Measurements from ENCODE around the gene CRYBA1. TPM values are rescaled to one million over a fixed set of nuclear protein-coding genes. Genes with fewer than 3 reads are reported as not detected.
"Not testable (repeated sequence)": the region's sequence is repeated elsewhere in the genome, so short reads cannot be mapped to it uniquely, and the experiment has no call there.

CRYBA1 gene
- total RNA-seq, 1 donor from 2014 or later = not detected

DNA sequence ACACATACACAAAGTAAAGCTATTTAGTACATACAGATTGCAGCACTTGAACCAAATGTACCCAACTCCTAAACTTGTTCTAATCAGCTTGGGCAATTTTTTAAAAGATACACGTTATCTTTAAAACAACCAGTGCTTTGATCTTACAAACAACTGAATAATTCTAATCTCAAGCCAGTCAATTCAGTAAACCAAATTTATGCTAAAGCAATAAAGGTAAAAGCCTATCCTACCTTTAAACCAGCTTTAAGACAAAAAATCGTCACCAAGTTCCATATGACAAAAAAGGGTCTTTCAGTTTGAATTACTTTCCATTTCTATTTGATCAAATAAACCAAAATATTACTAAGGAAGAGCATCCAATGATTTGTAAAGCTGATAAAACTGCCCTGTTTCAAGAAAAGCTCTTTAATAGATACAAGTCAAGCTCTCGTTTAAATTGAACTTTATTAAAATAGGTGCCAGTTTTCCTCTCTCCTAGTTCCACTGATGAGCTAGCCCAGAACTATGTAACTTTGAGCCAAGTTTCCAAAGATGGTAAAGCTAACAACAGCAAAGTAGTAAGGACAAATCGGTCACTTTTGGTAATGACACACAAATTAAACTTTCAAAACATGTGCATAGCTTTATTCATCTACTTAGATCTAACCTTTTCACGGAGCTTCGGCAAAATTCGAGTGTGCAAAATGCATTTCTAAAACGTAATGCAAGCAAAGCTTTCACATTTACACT lies 10.2 kb downstream of the CRYBA1 start:
- H3K27ac Mint-ChIP-seq (ENCODE audit: unreplicated experiment) = peak overlapping the region; percentile 1
- H3K9me3 Mint-ChIP-seq (ENCODE audit: unreplicated experiment) = no peaks in the 10 kb centered on the region
- H3K4me1 Mint-ChIP-seq (ENCODE audit: unreplicated experiment) = no peaks in the 10 kb centered on the region
- H3K36me3 Mint-ChIP-seq (ENCODE audit: low read depth, unreplicated experiment) = no peaks in the 10 kb centered on the region
- no peak for DNase-seq (ENCODE audit: low spot score)
- H3K4me3 Mint-ChIP-seq (ENCODE audit: unreplicated experiment) = no peak overlapping the region
- H3K27me3 Mint-ChIP-seq (ENCODE audit: unreplicated experiment) = peaks cover 1% of the 10 kb centered on the region
- TF ChIP-seq, protein P1, sequence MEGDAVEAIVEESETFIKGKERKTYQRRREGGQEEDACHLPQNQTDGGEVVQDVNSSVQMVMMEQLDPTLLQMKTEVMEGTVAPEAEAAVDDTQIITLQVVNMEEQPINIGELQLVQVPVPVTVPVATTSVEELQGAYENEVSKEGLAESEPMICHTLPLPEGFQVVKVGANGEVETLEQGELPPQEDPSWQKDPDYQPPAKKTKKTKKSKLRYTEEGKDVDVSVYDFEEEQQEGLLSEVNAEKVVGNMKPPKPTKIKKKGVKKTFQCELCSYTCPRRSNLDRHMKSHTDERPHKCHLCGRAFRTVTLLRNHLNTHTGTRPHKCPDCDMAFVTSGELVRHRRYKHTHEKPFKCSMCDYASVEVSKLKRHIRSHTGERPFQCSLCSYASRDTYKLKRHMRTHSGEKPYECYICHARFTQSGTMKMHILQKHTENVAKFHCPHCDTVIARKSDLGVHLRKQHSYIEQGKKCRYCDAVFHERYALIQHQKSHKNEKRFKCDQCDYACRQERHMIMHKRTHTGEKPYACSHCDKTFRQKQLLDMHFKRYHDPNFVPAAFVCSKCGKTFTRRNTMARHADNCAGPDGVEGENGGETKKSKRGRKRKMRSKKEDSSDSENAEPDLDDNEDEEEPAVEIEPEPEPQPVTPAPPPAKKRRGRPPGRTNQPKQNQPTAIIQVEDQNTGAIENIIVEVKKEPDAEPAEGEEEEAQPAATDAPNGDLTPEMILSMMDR (IDR thresholded peaks at IDR 0.05; ENCODE audit: unreplicated experiment) = no peak

DNA sequence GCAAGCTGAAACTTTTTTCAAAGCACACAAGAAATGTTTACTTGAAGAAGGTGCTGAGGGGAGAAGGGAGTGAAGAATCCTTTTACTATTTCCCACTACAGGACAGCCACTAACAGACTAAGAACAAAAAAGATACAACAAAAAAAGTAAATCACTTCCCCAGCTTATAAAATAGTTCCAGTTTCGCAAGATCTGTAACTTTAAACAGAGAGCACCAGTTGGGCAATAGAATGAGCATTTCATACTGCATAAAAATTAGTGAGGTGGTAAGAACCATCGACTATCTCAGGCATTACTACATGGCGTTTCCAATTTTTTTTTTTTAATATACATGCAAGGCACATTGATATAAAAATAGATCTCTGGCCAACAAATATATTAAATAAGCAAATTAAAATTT lies 11.1 kb downstream of the CRYBA1 start:
- Mint-ChIP-seq H3K9me3 (ENCODE audit: unreplicated experiment) (no peaks in the 10 kb centered on the region), H3K27ac (ENCODE audit: unreplicated experiment) (no peak overlapping the region), H3K4me3 (ENCODE audit: unreplicated experiment) (no peak overlapping the region), H3K4me1 (ENCODE audit: unreplicated experiment) (no peaks in the 10 kb centered on the region), H3K27me3 (ENCODE audit: unreplicated experiment) (peaks cover 1% of the 10 kb centered on the region), H3K36me3 (ENCODE audit: low read depth, unreplicated experiment) (peaks cover under 1% of the 10 kb centered on the region)
- no peak for DNase-seq (ENCODE audit: low spot score)
- TF ChIP-seq, protein P1 (IDR thresholded peaks at IDR 0.05; ENCODE audit: unreplicated experiment) = no peak

DNA sequence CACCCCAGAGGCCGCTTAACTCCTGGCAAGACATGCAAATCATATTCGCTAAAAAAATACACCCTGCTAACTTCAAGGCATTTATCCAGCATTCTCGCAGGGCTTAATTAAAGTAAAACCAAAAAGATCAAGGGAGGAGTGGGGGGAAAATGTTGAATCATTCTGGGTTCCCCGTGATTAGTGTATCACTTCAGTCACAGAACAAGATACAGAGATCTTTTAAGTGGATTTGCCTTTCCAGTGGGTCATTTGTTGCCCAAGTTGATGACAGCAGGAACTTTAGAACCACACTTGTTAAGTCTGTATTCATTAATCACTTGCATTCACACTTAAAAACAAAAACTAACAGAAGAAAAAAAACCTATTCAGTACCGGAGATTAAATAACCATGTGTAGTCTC lies 17.3 kb downstream of the CRYBA1 start:
- Mint-ChIP-seq H3K36me3 (ENCODE audit: low read depth, unreplicated experiment) (peaks cover 12% of the 10 kb centered on the region), H3K4me3 (ENCODE audit: unreplicated experiment) (no peak overlapping the region), H3K27ac (ENCODE audit: unreplicated experiment) (no peak overlapping the region), H3K9me3 (ENCODE audit: unreplicated experiment) (no peaks in the 10 kb centered on the region), H3K4me1 (ENCODE audit: unreplicated experiment) (no peaks in the 10 kb centered on the region), H3K27me3 (ENCODE audit: unreplicated experiment) (no peaks in the 10 kb centered on the region)
- TF ChIP-seq, protein P1 (IDR thresholded peaks at IDR 0.05; ENCODE audit: unreplicated experiment) = no peak
- DNase-seq (ENCODE audit: low spot score) = no peak

DNA sequence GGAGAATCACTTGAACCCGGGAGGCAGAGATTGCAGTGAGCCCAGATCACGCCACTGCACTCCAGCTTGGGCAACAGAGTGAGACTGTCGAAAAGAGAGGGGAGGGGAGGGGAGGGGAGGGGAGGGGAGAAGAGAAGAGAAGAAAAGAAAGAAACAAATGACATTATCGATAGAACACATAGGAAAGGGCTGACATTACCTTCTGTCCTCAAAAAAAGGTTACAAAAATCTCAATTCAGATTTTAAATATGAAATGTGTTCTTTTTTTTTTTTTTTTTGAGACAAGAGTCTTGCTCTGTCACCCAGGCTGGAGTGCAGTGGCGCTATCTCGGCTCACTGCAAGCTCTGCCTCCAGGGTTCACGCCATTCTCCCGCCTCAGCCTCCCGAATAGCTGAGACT lies 25.3 kb downstream of the CRYBA1 start:
- not testable (repeated sequence) for H3K27ac Mint-ChIP-seq (ENCODE audit: unreplicated experiment); H3K4me3 Mint-ChIP-seq (ENCODE audit: unreplicated experiment); H3K9me3 Mint-ChIP-seq (ENCODE audit: unreplicated experiment); H3K27me3 Mint-ChIP-seq (ENCODE audit: unreplicated experiment); DNase-seq (ENCODE audit: low spot score); H3K4me1 Mint-ChIP-seq (ENCODE audit: unreplicated experiment)
- H3K36me3 Mint-ChIP-seq (ENCODE audit: low read depth, unreplicated experiment) = peaks cover 25% of the 10 kb centered on the region

DNA sequence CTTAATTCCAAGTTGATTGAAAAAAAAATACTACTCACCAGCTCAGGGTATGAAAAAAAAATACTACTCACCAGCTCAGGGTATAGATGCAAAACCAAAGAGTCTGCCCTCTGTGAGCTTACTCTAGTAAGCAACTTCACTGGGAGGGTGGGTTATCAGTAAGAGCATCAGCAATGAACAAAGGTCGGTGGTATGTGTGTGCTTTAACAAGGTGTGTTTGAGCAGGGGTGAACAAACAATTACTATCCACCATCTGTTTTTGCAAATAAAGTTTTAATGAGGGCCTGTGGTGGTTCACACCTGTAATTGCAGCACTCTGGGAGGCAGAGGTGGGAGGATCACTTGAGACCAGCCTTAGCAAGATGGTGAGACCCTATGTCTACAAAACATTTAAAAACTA lies 27.3 kb downstream of the CRYBA1 start:
- Mint-ChIP-seq H3K27me3 (ENCODE audit: unreplicated experiment) (peaks cover 4% of the 10 kb centered on the region), H3K4me1 (ENCODE audit: unreplicated experiment) (no peaks in the 10 kb centered on the region), H3K27ac (ENCODE audit: unreplicated experiment) (no peak overlapping the region), H3K9me3 (ENCODE audit: unreplicated experiment) (no peaks in the 10 kb centered on the region), H3K36me3 (ENCODE audit: low read depth, unreplicated experiment) (peaks cover 30% of the 10 kb centered on the region), H3K4me3 (ENCODE audit: unreplicated experiment) (no peak overlapping the region)
- DNase-seq (ENCODE audit: low spot score) = no peak
- TF ChIP-seq, protein P1 (IDR thresholded peaks at IDR 0.05; ENCODE audit: unreplicated experiment) = no peak

Data from endothelial cell (in vitro differentiated cells).